Measurements from ENCODE around the gene TP53BP1.
A peak's percentile ranks its signal among the peaks of the same experiment; 100 is the strongest.

TP53BP1 gene

GRCh38 chr15:43518197-43518761 is 25.3 kb upstream of the TP53BP1 start:
- no peak for TF ChIP-seq CTCF (IDR thresholded peaks at IDR 0.05; ENCODE audit: insufficient read depth, low read depth, low read length, missing control alignments)
- peak; percentile 21 for DNase-seq (ENCODE audit: low read depth)
- no peak overlapping the region for H3K4me3 ChIP-seq (ENCODE audit: low read length)

- no peak for DNase-seq (ENCODE audit: low read depth)
- no peak within 1 kb of the TSS for H3K4me3 ChIP-seq (ENCODE audit: low read length)
- TF ChIP-seq CTCF (IDR thresholded peaks at IDR 0.05; ENCODE audit: insufficient read depth, low read depth, low read length, missing control alignments), result no peak
These were observed 24.6 kb upstream of the TP53BP1 start, which contains the start of gene MAP1A for GRCh38 chr15:43517354-43518196. TSS of gene MAP1A (plus strand) at chr15:43517608. CDS start at chr15:43521474, 3,866 bp downstream.

GRCh38 chr15:43516801-43517353 is 23.9 kb upstream of the TP53BP1 start:
- H3K4me3 ChIP-seq (ENCODE audit: low read length), result no peak overlapping the region
- TF ChIP-seq CTCF (IDR thresholded peaks at IDR 0.05; ENCODE audit: insufficient read depth, low read depth, low read length, missing control alignments), result no peak
- no peak for DNase-seq (ENCODE audit: low read depth)

GRCh38 chr15:43516185-43516584 is 23.2 kb upstream of the TP53BP1 start:
- no peak overlapping the region for H3K4me3 ChIP-seq (ENCODE audit: low read length)

GRCh38 chr15:43515741-43516140 is 22.8 kb upstream of the TP53BP1 start:
- no peak for DNase-seq (ENCODE audit: low read depth)
- TF ChIP-seq CTCF (IDR thresholded peaks at IDR 0.05; ENCODE audit: insufficient read depth, low read depth, low read length, missing control alignments), result no peak
- H3K4me3 ChIP-seq (ENCODE audit: low read length), result no peak overlapping the region

More at GRCh38 chr15:43516185-43516584, 23.2 kb upstream of the TP53BP1 start:
- no peak for DNase-seq (ENCODE audit: low read depth)
- no peak for TF ChIP-seq CTCF (IDR thresholded peaks at IDR 0.05; ENCODE audit: insufficient read depth, low read depth, low read length, missing control alignments)

GRCh38 chr15:43514241-43515057 is 21.5 kb upstream of the TP53BP1 start:
- DNase-seq (ENCODE audit: low read depth), result no peak
- TF ChIP-seq CTCF (IDR thresholded peaks at IDR 0.05; ENCODE audit: insufficient read depth, low read depth, low read length, missing control alignments), result peak; percentile 62
- H3K4me3 ChIP-seq (ENCODE audit: low read length), result no peak overlapping the region
